Gastrocnemius medialis (tissue), 4 donors: ENCODE measurements around the gene ARHGEF18. TPM values are rescaled to one million over a fixed set of nuclear protein-coding genes. Genes with fewer than 3 reads are reported as not detected.

Experiments used
- ATAC-seq, 2 donors: fragments of 150-250 bp; one replicate each; pipeline ENCODE4 v1.9.1; 2016
- DNase-seq, 2 donors: peaks; one replicate each; pipeline ENCODE4 v3.0.0-alpha.2; 2019
- H3K27ac ChIP-seq, 4 donors: fragments of 200-600 bp; sonication (generic); 1 replicate in 1 of 4; 2 replicates in 3 of 4; pipeline ENCODE4 v1.5.1; 2016 to 2018; ENCODE audit warnings: mild to moderate bottlenecking in 2 of 4, moderate library complexity in 1 of 4
- H3K27me3 ChIP-seq, 3 donors: fragments of 200-600 bp; sonication (generic) in 2 of 3; 1 replicate in 1 of 3; 2 replicates in 2 of 3; pipeline versions ENCODE4 v1.5.1 to v1.6.0; 2016 to 2019; ENCODE audit warnings: mild to moderate bottlenecking in 1 of 3, moderate library complexity in 1 of 3
- H3K36me3 ChIP-seq, 2 donors: fragments of 200-600 bp; sonication (generic) in 1 of 2; one replicate each; pipeline ENCODE4 v1.5.1; 2017 to 2018
- H3K4me1 ChIP-seq, 2 donors: fragments of 200-600 bp; sonication (generic) in 1 of 2; one replicate each; pipeline ENCODE4 v1.5.1; 2016 to 2017; ENCODE audit warnings: mild to moderate bottlenecking in 2 of 2
- H3K4me3 ChIP-seq, 4 donors: fragments of 200-600 bp; sonication (generic) in 3 of 4; 1 replicate in 1 of 4; 2 replicates in 3 of 4; pipeline ENCODE4 v1.5.1; 2016 to 2019; ENCODE audit warnings: mild to moderate bottlenecking in 2 of 4
- H3K9me3 ChIP-seq, 3 donors: fragments of 200-600 bp; sonication (generic) in 2 of 3; 1 replicate in 1 of 3; 2 replicates in 2 of 3; pipeline ENCODE4 v1.5.1; 2016 to 2019
- POLR2A ChIP-seq, 2 donors: fragments of 450-650 bp; IDR thresholded peaks; one replicate each; pipeline ENCODE4 v1.6.1; 2017; ENCODE audit warnings: antibody characterized with exemption in 2 of 2, mild to moderate bottlenecking in 2 of 2, moderate library complexity in 2 of 2
- in situ Hi-C, 4 donors: fragments of 200-750 bp; cut with MboI; loops; one replicate each; pipeline versions ENCODE4 v1.15.0 to v1.8.0; 2017; ENCODE audit warnings: low sequenced_read_pairs in 4 of 4
- intact Hi-C: fragments of 100-400 bp; cut with DNase I; formaldehyde crosslinking; loops from one replicate; pipeline ENCODE4 v1.15.1; 2023; ENCODE audit warnings: low total_unique reads
- total RNA-seq, 4 donors: library from RNA; depleted of rRNA; stranded (reverse); fragments of >200 nt; gene quantifications; one replicate each; pipeline versions ENCODE4 v1.1.0 to v1.2.3, GENCODE V29; 2016
- TF ChIP-seq, protein P1 (sequence below), 5 experiments: fragments of 450-650 bp in 3 of 5; fragments of 200-600 bp in 2 of 5; sonication (generic) in 2 of 5; IDR thresholded peaks in 4 of 5; conservative IDR thresholded peaks in 1 of 5; 1 replicate in 4 of 5; 2 replicates in 1 of 5; pipeline ENCODE4 v1.5.1; 2016 to 2019; ENCODE audit warnings: antibody characterized with exemption in 5 of 5, mild to moderate bottlenecking in 3 of 5, moderate library complexity in 3 of 5

The ARHGEF18 gene
- total RNA-seq, 4 donors from 2014 or later, result 7.9 to 11.3 (median 10.2) TPM

DNA sequence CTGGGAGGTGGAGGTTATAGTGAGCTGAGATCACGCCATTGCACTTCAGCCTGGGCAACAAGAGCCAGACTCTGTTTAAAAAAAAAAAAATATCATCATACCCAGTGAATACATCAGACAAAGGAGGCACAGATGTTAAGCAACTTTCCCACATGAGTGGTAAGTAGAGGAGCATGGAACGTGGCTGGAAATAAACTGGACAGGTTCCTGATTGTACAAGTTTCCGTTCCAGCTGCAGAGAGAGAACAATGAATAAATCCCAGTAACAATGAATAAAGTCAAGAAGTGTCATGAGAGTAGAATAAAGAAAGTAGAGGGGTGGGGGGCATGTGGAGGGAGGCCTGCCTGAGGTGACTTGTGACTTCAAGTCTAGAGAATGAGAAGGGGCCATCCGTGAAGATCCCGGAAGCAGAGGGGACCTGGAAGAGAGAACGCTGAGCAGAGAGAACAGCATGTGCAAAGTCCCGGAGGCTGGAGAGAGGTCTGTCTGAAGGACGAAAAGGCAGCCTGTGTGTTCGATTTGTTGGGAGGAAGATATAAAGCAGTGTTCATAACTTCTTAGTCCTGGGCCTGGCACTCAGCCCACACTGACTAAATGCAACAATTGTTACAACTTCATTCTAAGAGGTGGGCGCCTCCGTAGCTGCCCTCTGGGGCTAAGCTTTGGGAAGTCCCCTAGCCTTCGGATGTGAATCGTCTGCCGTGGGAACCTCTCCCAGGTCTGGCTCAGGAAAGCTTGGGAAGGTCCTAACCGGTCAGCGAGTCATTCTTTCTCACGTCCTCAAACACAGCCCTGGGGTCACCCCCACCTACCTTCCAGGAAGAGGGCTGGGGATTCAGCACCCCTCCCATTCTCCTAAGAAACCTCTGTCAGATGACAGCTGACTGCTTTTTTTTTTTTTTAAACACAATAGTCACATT, 15.3 kb upstream of the ARHGEF18 start:
- Histone ChIP-seq H3K36me3 (no peaks in the 10 kb centered on the region), H3K27ac (no peak overlapping the region), H3K9me3 (no peaks in the 10 kb centered on the region), H3K27me3 (peaks cover 0 to 3% (median 0%) of the 10 kb centered on the region in 3 donors), H3K4me3 (no peak overlapping the region), H3K4me1 (no peaks in the 10 kb centered on the region)
- DNase-seq, result no peak
- no peak for ATAC-seq
- TF ChIP-seq, protein P1, sequence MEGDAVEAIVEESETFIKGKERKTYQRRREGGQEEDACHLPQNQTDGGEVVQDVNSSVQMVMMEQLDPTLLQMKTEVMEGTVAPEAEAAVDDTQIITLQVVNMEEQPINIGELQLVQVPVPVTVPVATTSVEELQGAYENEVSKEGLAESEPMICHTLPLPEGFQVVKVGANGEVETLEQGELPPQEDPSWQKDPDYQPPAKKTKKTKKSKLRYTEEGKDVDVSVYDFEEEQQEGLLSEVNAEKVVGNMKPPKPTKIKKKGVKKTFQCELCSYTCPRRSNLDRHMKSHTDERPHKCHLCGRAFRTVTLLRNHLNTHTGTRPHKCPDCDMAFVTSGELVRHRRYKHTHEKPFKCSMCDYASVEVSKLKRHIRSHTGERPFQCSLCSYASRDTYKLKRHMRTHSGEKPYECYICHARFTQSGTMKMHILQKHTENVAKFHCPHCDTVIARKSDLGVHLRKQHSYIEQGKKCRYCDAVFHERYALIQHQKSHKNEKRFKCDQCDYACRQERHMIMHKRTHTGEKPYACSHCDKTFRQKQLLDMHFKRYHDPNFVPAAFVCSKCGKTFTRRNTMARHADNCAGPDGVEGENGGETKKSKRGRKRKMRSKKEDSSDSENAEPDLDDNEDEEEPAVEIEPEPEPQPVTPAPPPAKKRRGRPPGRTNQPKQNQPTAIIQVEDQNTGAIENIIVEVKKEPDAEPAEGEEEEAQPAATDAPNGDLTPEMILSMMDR (IDR thresholded peaks at IDR 0.05 in 4 of 5, conservative IDR thresholded peaks at IDR 0.05 in 1 of 5), result no peak
- no peak for TF ChIP-seq POLR2A (IDR thresholded peaks at IDR 0.05)
- in situ Hi-C loops, result no loop called here
- intact Hi-C loops, result no loop called here

DNA sequence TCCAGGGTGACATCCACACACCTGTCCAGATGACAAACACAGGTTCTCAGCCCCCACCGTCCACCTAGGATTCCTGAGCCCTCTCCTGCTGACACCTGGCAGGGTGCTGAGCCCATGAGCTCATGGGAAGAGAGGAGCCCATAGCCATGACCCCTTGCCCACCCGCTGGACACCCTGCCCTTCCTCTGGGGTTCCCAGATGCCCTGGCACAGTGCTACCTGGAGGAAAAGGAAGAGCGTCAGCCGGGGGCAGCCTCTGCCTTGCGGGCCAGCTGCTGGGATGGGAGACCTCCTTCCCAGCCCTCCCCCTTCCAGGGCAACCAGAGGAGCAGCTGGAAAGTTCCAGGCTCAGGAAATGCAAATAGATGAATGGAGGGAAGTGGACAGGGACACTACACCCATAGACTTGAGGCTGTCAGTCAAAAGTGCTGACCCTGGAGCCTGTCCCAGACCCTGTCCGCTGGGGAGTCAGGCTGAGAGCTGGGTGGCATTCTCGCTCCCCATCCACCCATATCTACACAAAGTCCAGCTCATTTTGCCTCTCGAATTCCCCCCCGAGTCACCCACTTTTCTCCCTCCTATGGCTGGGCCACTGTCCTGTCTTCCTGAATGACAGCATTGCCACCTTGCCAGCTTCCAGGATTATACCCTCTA, 12.3 kb upstream of the ARHGEF18 start:
- in situ Hi-C loops (no loop called here), intact Hi-C loops (no loop called here)
- H3K27me3 ChIP-seq, result no peaks in the 10 kb centered on the region
- TF ChIP-seq, protein P1 (IDR thresholded peaks at IDR 0.05 in 4 of 5, conservative IDR thresholded peaks at IDR 0.05 in 1 of 5), result no peak
- TF ChIP-seq POLR2A (IDR thresholded peaks at IDR 0.05), result no peak
- no peak overlapping the region for H3K4me3 ChIP-seq
- H3K9me3 ChIP-seq, result no peaks in the 10 kb centered on the region
- ATAC-seq (no peak), DNase-seq (no peak)
- no peaks in the 10 kb centered on the region for H3K36me3 ChIP-seq
- no peaks in the 10 kb centered on the region for H3K4me1 ChIP-seq
- no peak overlapping the region for H3K27ac ChIP-seq

DNA sequence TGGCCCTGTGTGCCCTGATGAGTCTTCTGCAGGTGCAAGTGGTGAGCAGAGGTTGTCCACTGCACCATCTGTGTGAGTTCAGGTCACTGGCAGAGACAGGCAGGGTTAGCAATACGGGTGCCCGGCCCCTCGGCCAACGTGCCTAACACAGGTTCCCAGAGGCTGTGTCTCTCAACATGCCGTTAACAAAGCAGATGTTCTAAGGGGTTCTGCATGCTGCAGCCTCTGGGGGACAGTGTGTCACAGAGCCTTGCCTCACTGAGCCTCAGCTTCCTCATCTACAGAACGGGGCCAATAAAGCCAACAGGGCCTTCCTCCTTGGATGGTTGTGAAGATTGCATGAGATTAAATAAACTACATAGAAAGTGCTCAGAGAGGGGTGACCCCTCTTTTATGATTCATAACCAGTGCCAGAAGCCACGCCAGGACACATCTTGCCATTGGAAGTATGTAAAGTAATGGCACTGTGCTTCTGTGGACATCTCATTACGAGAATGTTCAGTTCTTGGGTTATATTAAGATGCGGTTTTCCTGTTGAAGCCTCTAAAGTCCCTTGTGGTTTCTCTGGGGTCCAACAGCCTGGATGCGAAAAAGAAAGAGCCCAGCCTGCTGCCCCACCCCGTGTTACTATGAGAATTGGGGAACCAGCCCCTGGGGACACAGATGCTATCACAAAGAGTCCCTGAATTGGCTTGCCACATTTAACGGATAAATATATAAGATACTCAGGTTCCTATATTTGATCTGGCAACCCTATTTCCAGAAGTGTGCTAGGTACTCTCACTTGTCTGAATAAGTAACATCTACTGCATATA, 11.2 kb upstream of the ARHGEF18 start:
- TF ChIP-seq POLR2A (IDR thresholded peaks at IDR 0.05), result no peak
- TF ChIP-seq, protein P1 (IDR thresholded peaks at IDR 0.05 in 4 of 5, conservative IDR thresholded peaks at IDR 0.05 in 1 of 5), result no peak
- no peak for ATAC-seq
- Histone ChIP-seq H3K4me1 (no peaks in the 10 kb centered on the region), H3K27me3 (no peaks in the 10 kb centered on the region), H3K4me3 (no peak overlapping the region), H3K9me3 (no peaks in the 10 kb centered on the region), H3K27ac (no peak overlapping the region), H3K36me3 (no peaks in the 10 kb centered on the region)
- intact Hi-C loops (no loop called here), in situ Hi-C loops (no loop called here)
- DNase-seq, result peak in 1 of 2 donors; percentile 12

DNA sequence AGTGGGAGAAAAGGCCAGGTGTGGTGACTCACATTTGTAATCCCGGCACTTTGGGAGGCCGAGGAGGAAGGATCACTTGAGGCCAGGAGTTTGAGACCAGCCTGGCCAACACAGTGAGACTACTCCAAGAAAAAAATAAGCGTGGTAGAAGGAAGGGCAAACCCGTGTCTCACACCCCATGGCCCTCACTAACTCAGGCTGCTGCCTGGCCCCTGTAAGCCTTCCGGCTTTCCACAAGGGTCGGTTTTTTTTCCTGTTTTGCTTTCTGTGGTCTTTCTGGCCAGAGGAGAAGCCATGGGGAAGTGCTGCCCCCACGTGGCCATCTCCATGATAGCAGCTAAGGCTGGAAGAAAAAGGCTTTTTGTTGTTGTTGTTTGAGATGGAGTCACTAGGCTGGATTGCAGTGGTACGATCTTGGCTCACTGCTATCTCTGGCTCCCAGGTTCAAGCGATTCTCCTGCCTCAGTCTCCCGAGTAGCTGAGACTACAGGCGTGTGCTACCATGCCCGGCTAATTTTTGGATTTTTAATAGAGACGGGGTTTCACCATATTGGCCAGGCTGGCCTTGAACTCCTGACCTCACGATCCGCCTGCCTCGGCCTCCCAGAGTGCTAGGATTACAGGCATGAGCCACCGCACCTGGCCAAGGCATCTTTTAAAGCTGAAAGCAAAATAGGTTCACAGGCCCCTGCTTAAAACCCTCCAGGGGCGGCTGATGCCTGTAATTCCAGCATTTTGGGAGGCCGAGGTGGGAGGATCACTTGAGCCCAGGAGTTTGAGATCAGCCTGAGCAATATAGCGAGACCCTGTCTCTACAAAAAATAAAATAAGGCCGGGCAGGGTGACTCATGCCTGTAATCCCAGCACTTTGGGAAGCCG, 7.5 kb upstream of the ARHGEF18 start:
- H3K27ac ChIP-seq, result no peak overlapping the region
- H3K36me3 ChIP-seq, result no peaks in the 10 kb centered on the region
- no peaks in the 10 kb centered on the region for H3K9me3 ChIP-seq
- DNase-seq (peak; percentile 43 to 57), ATAC-seq (peak; percentile 39 to 58)
- H3K4me3 ChIP-seq, result no peak overlapping the region
- H3K27me3 ChIP-seq, result no peaks in the 10 kb centered on the region
- no peak for TF ChIP-seq POLR2A (IDR thresholded peaks at IDR 0.05)
- TF ChIP-seq, protein P1 (IDR thresholded peaks at IDR 0.05 in 4 of 5, conservative IDR thresholded peaks at IDR 0.05 in 1 of 5), result peak; percentile 91 to 97 (median 95)
- in situ Hi-C loops, result loop anchor here (5.0 to 10.0 kb wide), 2 partner anchors 196 to 239 kb away; no protein-coding TSS in a partner anchor
- no peaks in the 10 kb centered on the region for H3K4me1 ChIP-seq
- intact Hi-C loops, result loop anchor here (2.0 to 5.0 kb wide), 2 partner anchors 44 to 192 kb away; no protein-coding TSS in a partner anchor
